ENCODE measurements around the gene TECPR2.

Gene TECPR2

GRCh38 chr14:102362545-102363181 lies at the start of gene TECPR2, which contains the start of gene CINP:
Gene TECPR2 (plus strand): TSS chr14:102362941. CDS start chr14:102376722, 13,781 bp downstream.
Gene CINP (minus strand): TSS chr14:102362890. CDS start chr14:102362851, 39 bp downstream.
- Histone ChIP-seq H3K36me3 (ENCODE audit: insufficient read depth, low read length) (no peaks in the 10 kb centered on the region), H3K4me1 (ENCODE audit: control insufficient read depth, insufficient read depth, low read length, unreplicated experiment) (peaks cover 18% of the 10 kb centered on the region), H3K27ac (ENCODE audit: low read depth, low read length) (peak within 1 kb of the TSS; percentile 73), H3K79me2 (ENCODE audit: control insufficient read depth, insufficient read depth, low read length, unreplicated experiment) (peaks cover 48% of the 10 kb centered on the region), H3K27me3 (ENCODE audit: insufficient read depth, low read length) (no peaks in the 10 kb centered on the region), H2AFZ (ENCODE audit: low read length, unreplicated experiment) (peak within 1 kb of the TSS; percentile 90), H3K4me3 (ENCODE audit: low read depth, low read length) (peak within 1 kb of the TSS; percentile 87)

DNA sequence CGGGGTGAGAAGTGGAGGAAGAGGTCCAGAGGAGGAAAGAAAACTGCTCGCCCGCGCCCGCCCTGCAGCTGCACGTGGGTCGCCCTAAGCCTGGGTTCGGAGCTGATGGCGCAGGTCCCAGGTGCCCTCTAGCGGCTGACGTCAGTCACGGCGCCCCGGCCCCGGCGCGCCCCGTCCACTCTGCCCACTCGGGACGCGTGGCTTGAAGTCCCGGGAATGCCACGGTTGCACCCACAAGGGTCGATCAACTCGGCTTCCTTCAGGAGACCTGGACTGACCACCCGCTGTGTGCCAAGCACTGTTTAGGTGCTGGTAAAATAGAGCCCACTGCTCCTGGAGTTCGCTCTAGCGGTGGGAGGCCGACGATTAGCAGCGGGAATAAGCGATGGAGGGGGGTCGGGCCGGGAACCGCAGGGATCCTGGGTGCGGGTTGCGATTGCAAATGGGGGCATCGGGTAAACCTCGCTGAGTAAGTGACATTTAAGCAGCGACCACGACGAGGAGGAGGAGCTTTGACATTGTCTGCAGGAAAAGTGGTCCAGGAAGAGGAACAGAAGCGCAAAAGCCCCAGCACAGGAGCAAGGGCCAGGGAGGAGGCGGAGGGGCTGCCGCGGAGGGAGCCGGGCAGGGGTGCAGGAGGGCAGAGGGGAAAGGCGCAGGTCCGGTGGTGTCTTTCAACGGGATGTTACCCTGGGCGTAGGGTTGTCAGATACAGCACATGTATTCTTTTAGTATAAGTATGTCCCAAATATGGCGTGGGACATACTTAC lies 48.3 kb upstream of the TECPR2 start:
- peak overlapping the region; percentile 67 for H3K27ac ChIP-seq (ENCODE audit: low read depth, low read length)
- peak overlapping the region; percentile 90 for H2AFZ ChIP-seq (ENCODE audit: low read length, unreplicated experiment)
- no peaks in the 10 kb centered on the region for H3K27me3 ChIP-seq (ENCODE audit: insufficient read depth, low read length)
- peaks cover 16% of the 10 kb centered on the region for H3K4me1 ChIP-seq (ENCODE audit: control insufficient read depth, insufficient read depth, low read length, unreplicated experiment)
- H3K79me2 ChIP-seq (ENCODE audit: control insufficient read depth, insufficient read depth, low read length, unreplicated experiment): no peaks in the 10 kb centered on the region
- peak overlapping the region; percentile 79 for H3K4me3 ChIP-seq (ENCODE audit: low read depth, low read length)
- H3K36me3 ChIP-seq (ENCODE audit: insufficient read depth, low read length): no peaks in the 10 kb centered on the region

GRCh38 chr14:102315121-102315520 lies 47.6 kb upstream of the TECPR2 start:
- Histone ChIP-seq H3K4me1 (ENCODE audit: control insufficient read depth, insufficient read depth, low read length, unreplicated experiment) (peaks cover 16% of the 10 kb centered on the region), H3K4me3 (ENCODE audit: low read depth, low read length) (no peak overlapping the region), H2AFZ (ENCODE audit: low read length, unreplicated experiment) (peak overlapping the region; percentile 8), H3K79me2 (ENCODE audit: control insufficient read depth, insufficient read depth, low read length, unreplicated experiment) (peaks cover 4% of the 10 kb centered on the region), H3K27ac (ENCODE audit: low read depth, low read length) (peak overlapping the region; percentile 23; the same call in 1 of the 2 replicates), H3K27me3 (ENCODE audit: insufficient read depth, low read length) (no peaks in the 10 kb centered on the region), H3K36me3 (ENCODE audit: insufficient read depth, low read length) (no peaks in the 10 kb centered on the region)

GRCh38 chr14:102316338-102316742 lies 46.4 kb upstream of the TECPR2 start:
- Histone ChIP-seq H3K4me3 (ENCODE audit: low read depth, low read length) (peak overlapping the region; percentile 81), H3K27ac (ENCODE audit: low read depth, low read length) (peak overlapping the region; percentile 66), H3K4me1 (ENCODE audit: control insufficient read depth, insufficient read depth, low read length, unreplicated experiment) (peaks cover 25% of the 10 kb centered on the region), H2AFZ (ENCODE audit: low read length, unreplicated experiment) (peak overlapping the region; percentile 87), H3K79me2 (ENCODE audit: control insufficient read depth, insufficient read depth, low read length, unreplicated experiment) (peaks cover 15% of the 10 kb centered on the region), H3K27me3 (ENCODE audit: insufficient read depth, low read length) (no peaks in the 10 kb centered on the region), H3K36me3 (ENCODE audit: insufficient read depth, low read length) (no peaks in the 10 kb centered on the region)

- H3K27ac ChIP-seq (ENCODE audit: low read depth, low read length): peak overlapping the region; percentile 66
- H3K27me3 ChIP-seq (ENCODE audit: insufficient read depth, low read length): no peaks in the 10 kb centered on the region
- H2AFZ ChIP-seq (ENCODE audit: low read length, unreplicated experiment): peak overlapping the region; percentile 87
- H3K4me3 ChIP-seq (ENCODE audit: low read depth, low read length): peak overlapping the region; percentile 81
- H3K4me1 ChIP-seq (ENCODE audit: control insufficient read depth, insufficient read depth, low read length, unreplicated experiment): peaks cover 26% of the 10 kb centered on the region
- H3K36me3 ChIP-seq (ENCODE audit: insufficient read depth, low read length): no peaks in the 10 kb centered on the region
- peaks cover 15% of the 10 kb centered on the region for H3K79me2 ChIP-seq (ENCODE audit: control insufficient read depth, insufficient read depth, low read length, unreplicated experiment)
Measured at GRCh38 chr14:102316743-102317563, 45.8 kb upstream of the TECPR2 start.

GRCh38 chr14:102317564-102318248 lies 45.0 kb upstream of the TECPR2 start:
- no peaks in the 10 kb centered on the region for H3K27me3 ChIP-seq (ENCODE audit: insufficient read depth, low read length)
- peak overlapping the region; percentile 67 for H2AFZ ChIP-seq (ENCODE audit: low read length, unreplicated experiment)
- H3K27ac ChIP-seq (ENCODE audit: low read depth, low read length): no peak overlapping the region
- no peaks in the 10 kb centered on the region for H3K36me3 ChIP-seq (ENCODE audit: insufficient read depth, low read length)
- H3K4me3 ChIP-seq (ENCODE audit: low read depth, low read length): peak overlapping the region; percentile 77
- peaks cover 26% of the 10 kb centered on the region for H3K4me1 ChIP-seq (ENCODE audit: control insufficient read depth, insufficient read depth, low read length, unreplicated experiment)
- peaks cover 15% of the 10 kb centered on the region for H3K79me2 ChIP-seq (ENCODE audit: control insufficient read depth, insufficient read depth, low read length, unreplicated experiment)

DNA sequence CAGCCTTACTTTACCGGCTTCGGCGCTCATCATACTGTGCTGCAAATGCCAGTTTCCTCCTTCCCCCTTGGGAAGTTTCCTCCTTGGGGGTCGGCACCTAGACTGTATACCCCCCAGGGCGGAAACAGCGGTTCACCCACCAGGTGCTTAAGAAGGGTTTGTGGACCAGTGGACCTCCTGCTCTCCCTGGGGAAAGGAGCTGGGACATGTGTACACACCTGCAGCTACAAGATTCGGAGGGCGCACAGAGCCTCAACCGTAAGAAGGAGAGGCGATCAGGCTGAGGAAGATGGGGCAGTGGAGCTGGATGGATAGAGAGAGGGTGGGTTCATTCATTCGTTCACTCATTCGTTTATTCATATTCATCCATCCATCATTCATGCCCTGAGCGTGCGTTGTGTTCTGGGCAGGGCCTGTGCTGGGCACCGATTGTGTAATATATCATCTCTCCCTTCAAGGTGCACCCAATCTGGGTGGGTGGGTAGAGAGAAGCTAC lies 43.9 kb upstream of the TECPR2 start:
- Histone ChIP-seq H3K4me1 (ENCODE audit: control insufficient read depth, insufficient read depth, low read length, unreplicated experiment) (peaks cover 26% of the 10 kb centered on the region), H3K27me3 (ENCODE audit: insufficient read depth, low read length) (no peaks in the 10 kb centered on the region), H3K36me3 (ENCODE audit: insufficient read depth, low read length) (no peaks in the 10 kb centered on the region), H3K79me2 (ENCODE audit: control insufficient read depth, insufficient read depth, low read length, unreplicated experiment) (peaks cover 15% of the 10 kb centered on the region), H3K4me3 (ENCODE audit: low read depth, low read length) (peak overlapping the region; percentile 97), H2AFZ (ENCODE audit: low read length, unreplicated experiment) (peak overlapping the region; percentile 58), H3K27ac (ENCODE audit: low read depth, low read length) (peak overlapping the region; percentile 66)

DNA sequence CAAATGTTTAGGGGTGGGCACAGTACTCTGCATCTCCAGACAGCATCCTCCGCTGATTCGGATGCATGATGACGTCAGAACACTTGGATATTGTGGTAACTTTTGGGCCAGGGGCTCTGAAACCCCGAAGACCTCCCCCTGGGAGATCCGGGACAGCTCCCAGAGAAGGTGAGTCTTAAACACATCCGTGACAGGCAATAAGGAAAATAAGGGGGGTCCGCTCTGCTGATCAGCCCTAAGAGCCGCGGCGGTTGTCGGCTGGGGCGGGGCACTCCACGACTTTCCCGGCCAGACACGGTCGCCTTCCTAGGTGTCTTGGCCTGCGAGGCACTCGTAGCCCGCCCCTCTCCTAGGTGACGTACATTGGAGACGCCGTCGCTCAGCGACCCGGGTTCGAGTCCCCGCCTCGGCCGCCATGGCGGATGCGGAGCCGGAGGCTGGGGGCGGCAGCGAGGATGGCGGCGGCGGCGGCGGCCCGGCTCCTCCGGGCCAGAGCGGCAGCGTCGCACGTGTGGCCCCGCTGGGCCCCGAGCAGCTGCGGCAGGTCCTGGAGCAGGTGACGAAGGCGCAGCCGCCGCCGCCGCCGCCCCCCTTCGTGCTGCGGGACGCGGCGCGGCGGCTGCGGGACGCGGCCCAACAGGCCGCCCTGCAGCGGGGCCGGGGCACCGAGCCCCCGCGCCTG lies 43.2 kb upstream of the TECPR2 start, which contains the start of gene ZNF839:
TSS of gene ZNF839 (plus strand) at position 396 of the 682 bp plus-strand sequence. CDS start at position 416, 20 bp downstream.
- peaks cover 15% of the 10 kb centered on the region for H3K79me2 ChIP-seq (ENCODE audit: control insufficient read depth, insufficient read depth, low read length, unreplicated experiment)
- H3K27me3 ChIP-seq (ENCODE audit: insufficient read depth, low read length): no peaks in the 10 kb centered on the region
- peak within 1 kb of the TSS; percentile 85 for H2AFZ ChIP-seq (ENCODE audit: low read length, unreplicated experiment)
- peak within 1 kb of the TSS; percentile 66 for H3K27ac ChIP-seq (ENCODE audit: low read depth, low read length)
- no peaks in the 10 kb centered on the region for H3K36me3 ChIP-seq (ENCODE audit: insufficient read depth, low read length)
- H3K4me1 ChIP-seq (ENCODE audit: control insufficient read depth, insufficient read depth, low read length, unreplicated experiment): peaks cover 25% of the 10 kb centered on the region
- H3K4me3 ChIP-seq (ENCODE audit: low read depth, low read length): peak within 1 kb of the TSS; percentile 97

DNA sequence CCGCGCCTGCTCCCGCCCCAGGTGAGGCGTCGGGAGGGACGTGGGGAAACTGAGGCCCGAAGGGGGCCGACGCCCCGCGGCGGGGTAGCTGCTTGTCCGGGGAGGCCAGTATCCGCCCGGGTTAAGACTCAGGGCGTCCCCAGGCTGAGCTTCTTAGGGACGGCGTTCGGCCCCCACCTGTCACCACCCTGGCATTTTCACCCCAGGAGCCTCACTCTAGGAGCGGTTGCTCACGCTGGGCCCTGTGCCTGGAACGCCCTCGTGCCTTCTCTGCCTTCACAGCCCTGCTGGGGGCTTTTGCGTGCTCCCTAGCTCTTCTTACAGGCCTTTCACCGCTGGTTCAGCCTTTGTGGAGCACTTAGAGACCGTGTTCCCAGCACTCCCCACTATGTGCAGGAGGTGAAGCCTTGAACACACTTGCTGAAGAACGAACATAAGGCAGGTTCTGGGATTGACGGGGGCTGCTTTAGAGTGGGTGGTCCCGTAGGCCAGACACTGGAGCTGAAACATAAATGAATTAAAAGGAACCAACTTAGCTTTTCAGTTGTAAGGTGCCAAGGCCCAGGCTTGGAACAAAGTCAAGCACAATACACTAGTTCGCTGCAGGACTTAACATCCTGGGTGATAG lies 42.6 kb upstream of the TECPR2 start:
- Histone ChIP-seq H2AFZ (ENCODE audit: low read length, unreplicated experiment) (peak overlapping the region; percentile 85), H3K4me1 (ENCODE audit: control insufficient read depth, insufficient read depth, low read length, unreplicated experiment) (peaks cover 25% of the 10 kb centered on the region), H3K4me3 (ENCODE audit: low read depth, low read length) (peak overlapping the region; percentile 97), H3K27ac (ENCODE audit: low read depth, low read length) (peak overlapping the region; percentile 66; the same call in 1 of the 2 replicates), H3K36me3 (ENCODE audit: insufficient read depth, low read length) (no peaks in the 10 kb centered on the region), H3K79me2 (ENCODE audit: control insufficient read depth, insufficient read depth, low read length, unreplicated experiment) (peaks cover 15% of the 10 kb centered on the region), H3K27me3 (ENCODE audit: insufficient read depth, low read length) (no peaks in the 10 kb centered on the region)
